AG09309 (cell line): ENCODE measurements around the gene SNCG.

ENCODE experiments used
- DNase-seq: peaks from one replicate; pipeline ENCODE4 v3.0.0-alpha.2; 2010; ENCODE audit warnings: low read depth
- H3K4me3 ChIP-seq: 2 replicates; pipeline ENCODE4 v1.5.1; 2011; ENCODE audit warnings: mild to moderate bottlenecking, low read depth, low read length, moderate library complexity; ENCODE audit not compliant: control insufficient read depth
- CTCF ChIP-seq: IDR thresholded peaks from 2 replicates; pipeline ENCODE4 v1.5.1; 2011; ENCODE audit warnings: mild to moderate bottlenecking, low read depth, low read length, inconsistent platforms; ENCODE audit not compliant: insufficient read depth, control insufficient read depth; ENCODE audit errors: missing control alignments

The SNCG gene

GRCh38 chr10:86941991-86942421 is 16.4 kb upstream of the SNCG start:
- TF ChIP-seq CTCF: no peak
- no peak for DNase-seq
- no peak overlapping the region for H3K4me3 ChIP-seq

GRCh38 chr10:86942441-86943315 is 15.7 kb upstream of the SNCG start:
- no peak for TF ChIP-seq CTCF
- DNase-seq: no peak
- no peak overlapping the region for H3K4me3 ChIP-seq

- no peak for DNase-seq
- TF ChIP-seq CTCF: no peak
- H3K4me3 ChIP-seq: no peak overlapping the region
Observed at GRCh38 chr10:86943316-86944030, 14.9 kb upstream of the SNCG start.

GRCh38 chr10:86944031-86944419 is 14.4 kb upstream of the SNCG start:
- DNase-seq: no peak
- no peak overlapping the region for H3K4me3 ChIP-seq
- TF ChIP-seq CTCF: no peak

- TF ChIP-seq CTCF: no peak
- H3K4me3 ChIP-seq: no peak overlapping the region
- DNase-seq: no peak
Observed at GRCh38 chr10:86944471-86944870, 13.9 kb upstream of the SNCG start.

GRCh38 chr10:86944907-86945306 is 13.5 kb upstream of the SNCG start:
- no peak overlapping the region for H3K4me3 ChIP-seq
- TF ChIP-seq CTCF: no peak
- no peak for DNase-seq
